8988T (cell line): Measurements from ENCODE around the gene PRDM2.

Experiments
- DNase-seq: peaks from one replicate; pipeline ENCODE4 v3.0.0; 2011

Gene PRDM2

DNA sequence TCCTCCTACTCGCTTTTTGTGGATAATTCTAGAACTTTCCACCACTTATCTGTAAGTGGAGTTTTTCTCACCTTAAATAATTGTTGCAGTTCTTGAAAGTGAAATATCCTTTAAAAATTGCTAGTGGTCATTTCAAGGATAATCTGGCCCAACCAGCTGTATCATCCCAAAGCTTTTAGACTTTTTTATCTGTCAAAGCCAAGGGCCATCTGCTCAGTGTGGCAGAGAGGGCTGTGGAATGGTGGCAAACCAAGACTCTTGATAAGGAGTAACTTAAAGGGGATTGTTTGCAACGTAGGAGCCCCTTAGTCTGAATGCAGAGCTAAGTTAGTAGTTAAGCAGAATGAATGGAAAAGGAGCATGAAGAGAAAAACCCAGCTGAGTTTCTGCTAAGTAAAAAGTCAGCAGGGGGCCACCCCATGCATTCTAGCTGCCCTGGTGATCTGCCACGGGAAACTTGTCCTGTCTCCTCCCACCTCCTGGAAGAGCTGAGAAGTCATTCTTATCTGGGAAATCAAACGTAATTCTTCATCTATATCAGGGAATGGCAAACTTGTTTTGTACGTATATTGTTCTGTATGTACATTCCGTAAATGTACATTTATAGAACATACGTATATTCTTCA is 169.3 kb downstream of the PRDM2 start:
- no peak for DNase-seq

DNA sequence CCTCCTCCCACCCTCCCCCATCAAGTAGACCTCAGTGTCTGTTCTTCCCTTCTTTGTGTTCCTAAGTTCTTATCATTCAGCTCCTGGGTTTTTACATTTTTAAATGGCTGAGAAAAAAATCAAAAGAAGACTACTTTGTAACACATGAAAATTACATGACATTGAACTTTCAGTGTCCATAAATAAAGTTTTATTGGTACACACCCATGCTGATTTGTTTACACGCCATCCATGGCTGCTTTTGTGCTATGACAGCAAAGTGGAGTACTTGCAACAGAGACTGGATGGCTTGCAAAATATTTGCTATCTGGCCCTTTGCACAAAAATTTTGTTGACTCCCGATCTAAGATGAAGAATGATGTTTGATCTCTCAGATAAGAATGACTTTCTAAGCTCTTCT is 171.4 kb downstream of the PRDM2 start:
- DNase-seq = no peak

DNA sequence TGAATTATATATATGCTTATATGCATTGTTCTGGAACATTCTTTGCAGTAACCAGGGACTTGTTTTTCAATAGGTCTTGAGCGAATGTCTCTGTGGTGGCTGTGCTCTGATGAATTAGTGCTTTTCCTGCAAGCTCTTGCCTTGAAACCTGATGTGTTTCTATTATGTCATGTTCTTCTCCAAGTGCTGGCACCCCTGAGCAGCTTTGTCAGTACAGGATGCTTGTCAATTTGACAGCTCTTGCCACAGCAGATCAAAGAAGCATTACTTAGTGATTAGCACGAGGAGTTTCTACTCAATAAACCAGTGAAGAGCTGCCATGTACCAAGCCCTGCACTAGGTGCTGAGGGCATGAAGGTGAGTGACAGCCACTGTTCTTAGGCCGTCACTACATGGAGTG is 171.9 kb downstream of the PRDM2 start:
- DNase-seq = no peak

DNA sequence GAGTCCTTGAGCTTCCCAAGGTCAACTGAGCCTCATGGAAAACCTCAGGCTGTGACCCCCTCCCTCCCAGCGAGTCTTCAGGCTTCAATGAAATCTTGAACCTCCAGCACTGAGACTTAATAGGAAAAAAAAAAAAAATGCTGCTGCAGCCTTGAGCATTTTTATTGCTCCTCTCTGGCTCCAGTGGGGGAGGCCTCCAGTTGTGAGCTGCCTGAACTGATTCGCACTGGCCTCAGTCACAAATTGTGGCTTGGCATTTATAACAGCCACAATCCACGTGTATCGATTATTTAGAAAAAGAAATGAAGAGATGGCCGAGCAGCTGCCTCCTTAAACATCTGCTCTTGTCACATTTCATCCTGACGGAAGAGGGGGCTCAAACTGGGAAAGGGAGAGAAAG is 173.0 kb downstream of the PRDM2 start:
- no peak for DNase-seq
